Prostate gland (tissue), 2 donors: ENCODE results near the gene DMD.

ENCODE experiments used
- POLR2AphosphoS5 ChIP-seq: sonication (generic); formaldehyde crosslinking; IDR thresholded peaks from one replicate; pipeline ENCODE4 v1.6.1; 2017; ENCODE audit warnings: antibody characterized with exemption
- TF ChIP-seq, protein P1 (sequence below), 4 experiments: fragments of 200-600 bp in 2 of 4; fragments of 450-650 bp in 2 of 4; sonication (generic) in 2 of 4; IDR thresholded peaks; 1 replicate in 3 of 4; 2 replicates in 1 of 4; pipeline ENCODE4 v1.5.1; 2016 to 2019; ENCODE audit warnings: antibody characterized with exemption in 4 of 4, mild to moderate bottlenecking in 2 of 4, moderate library complexity in 2 of 4

DNA sequence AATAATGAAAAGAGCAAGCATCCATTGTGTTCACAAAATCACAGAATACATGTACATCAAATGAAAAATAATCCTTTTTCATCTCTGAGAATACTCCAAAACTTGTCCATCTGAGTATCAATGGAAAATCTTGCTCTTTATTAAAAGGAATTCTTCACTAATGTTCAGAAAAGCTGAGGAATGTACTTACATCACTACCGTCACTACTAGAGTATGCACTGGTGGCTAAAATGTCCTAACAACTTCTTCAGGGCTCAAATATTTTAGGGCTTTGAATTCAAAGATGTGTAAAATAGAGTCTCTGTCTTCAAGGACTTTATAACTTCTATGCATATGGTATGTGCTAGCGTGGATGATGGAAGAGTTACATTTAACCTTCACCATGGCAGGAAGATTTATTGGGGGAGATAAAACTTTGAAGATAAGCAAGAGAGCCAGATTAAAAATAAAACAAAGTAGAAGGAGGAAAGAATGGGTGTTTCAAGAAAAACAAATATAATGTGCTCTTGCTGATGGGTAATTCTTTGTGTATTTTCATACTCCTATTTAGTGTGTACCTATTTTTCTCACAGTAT, 55.1 kb downstream of the DMD start:
- TF ChIP-seq, protein P1, sequence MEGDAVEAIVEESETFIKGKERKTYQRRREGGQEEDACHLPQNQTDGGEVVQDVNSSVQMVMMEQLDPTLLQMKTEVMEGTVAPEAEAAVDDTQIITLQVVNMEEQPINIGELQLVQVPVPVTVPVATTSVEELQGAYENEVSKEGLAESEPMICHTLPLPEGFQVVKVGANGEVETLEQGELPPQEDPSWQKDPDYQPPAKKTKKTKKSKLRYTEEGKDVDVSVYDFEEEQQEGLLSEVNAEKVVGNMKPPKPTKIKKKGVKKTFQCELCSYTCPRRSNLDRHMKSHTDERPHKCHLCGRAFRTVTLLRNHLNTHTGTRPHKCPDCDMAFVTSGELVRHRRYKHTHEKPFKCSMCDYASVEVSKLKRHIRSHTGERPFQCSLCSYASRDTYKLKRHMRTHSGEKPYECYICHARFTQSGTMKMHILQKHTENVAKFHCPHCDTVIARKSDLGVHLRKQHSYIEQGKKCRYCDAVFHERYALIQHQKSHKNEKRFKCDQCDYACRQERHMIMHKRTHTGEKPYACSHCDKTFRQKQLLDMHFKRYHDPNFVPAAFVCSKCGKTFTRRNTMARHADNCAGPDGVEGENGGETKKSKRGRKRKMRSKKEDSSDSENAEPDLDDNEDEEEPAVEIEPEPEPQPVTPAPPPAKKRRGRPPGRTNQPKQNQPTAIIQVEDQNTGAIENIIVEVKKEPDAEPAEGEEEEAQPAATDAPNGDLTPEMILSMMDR (IDR thresholded peaks at IDR 0.05), result no peak
- TF ChIP-seq POLR2AphosphoS5, result no peak
